Nephron progenitor cell (in vitro differentiated cells): ENCODE results near the gene PHETA1.
A peak's percentile ranks its signal among the peaks of the same experiment; 100 is the strongest.

Experiments used
- DNase-seq: peaks from one replicate; pipeline ENCODE4 v3.0.0; 2021
- H3K27ac Mint-ChIP-seq: 2 replicates; pipeline ENCODE4 v1.8.0; 2021; ENCODE audit warnings: mild to moderate bottlenecking, moderate library complexity, mixed read lengths
- H3K27me3 Mint-ChIP-seq: 2 replicates; pipeline ENCODE4 v1.8.0; 2021; ENCODE audit warnings: mild to moderate bottlenecking, low read depth, mixed read lengths; ENCODE audit not compliant: poor library complexity
- H3K36me3 Mint-ChIP-seq: 2 replicates; pipeline ENCODE4 v1.8.0; 2021; ENCODE audit warnings: low read depth, mixed read lengths
- H3K4me1 Mint-ChIP-seq: 2 replicates; pipeline ENCODE4 v1.8.0; 2021; ENCODE audit warnings: mixed read lengths
- H3K4me3 Mint-ChIP-seq: 2 replicates; pipeline ENCODE4 v1.8.0; 2021; ENCODE audit warnings: mild to moderate bottlenecking, moderate library complexity, mixed read lengths
- H3K9me3 Mint-ChIP-seq: 2 replicates; pipeline ENCODE4 v1.8.0; 2021; ENCODE audit warnings: mild to moderate bottlenecking, moderate library complexity, mixed read lengths
- CTCF ChIP-seq: fragments of 200-600 bp; sonication (generic); IDR thresholded peaks from 2 replicates; pipeline ENCODE4 v1.5.0; 2021; ENCODE audit warnings: antibody characterized with exemption

PHETA1 gene

GRCh38 chr12:111368788-111369495 lies at the start of gene PHETA1:
TSS of gene PHETA1 (minus strand) at chr12:111369095. CDS start at chr12:111363427, 5,668 bp downstream.
- no peak for TF ChIP-seq CTCF
- Mint-ChIP-seq H3K36me3 (peaks cover 21% of the 10 kb centered on the region), H3K27me3 (peaks cover 19% of the 10 kb centered on the region), H3K4me3 (peak within 1 kb of the TSS; percentile 86), H3K4me1 (peaks cover 15% of the 10 kb centered on the region), H3K9me3 (peaks cover 3% of the 10 kb centered on the region), H3K27ac (no peak within 1 kb of the TSS)
- DNase-seq: peak; percentile 96

- peaks cover 4% of the 10 kb centered on the region for H3K4me1 Mint-ChIP-seq
- H3K4me3 Mint-ChIP-seq: no peak overlapping the region
- H3K27me3 Mint-ChIP-seq: no peaks in the 10 kb centered on the region
- H3K27ac Mint-ChIP-seq: no peak overlapping the region
- no peak for DNase-seq
- peaks cover 34% of the 10 kb centered on the region for H3K36me3 Mint-ChIP-seq
- H3K9me3 Mint-ChIP-seq: no peaks in the 10 kb centered on the region
- no peak for TF ChIP-seq CTCF
These were observed 49.6 kb upstream of the PHETA1 start for GRCh38 chr12:111418594-111418880.

- no peak overlapping the region for H3K27ac Mint-ChIP-seq
- H3K4me1 Mint-ChIP-seq: peaks cover 10% of the 10 kb centered on the region
- H3K9me3 Mint-ChIP-seq: no peaks in the 10 kb centered on the region
- H3K36me3 Mint-ChIP-seq: peaks cover 33% of the 10 kb centered on the region
- TF ChIP-seq CTCF: no peak
- no peaks in the 10 kb centered on the region for H3K27me3 Mint-ChIP-seq
- no peak for DNase-seq
- H3K4me3 Mint-ChIP-seq: no peak overlapping the region
These were observed 49.1 kb upstream of the PHETA1 start for GRCh38 chr12:111417784-111418593.

- Mint-ChIP-seq H3K4me1 (peaks cover 17% of the 10 kb centered on the region), H3K27me3 (no peaks in the 10 kb centered on the region), H3K27ac (no peak overlapping the region), H3K36me3 (peaks cover 30% of the 10 kb centered on the region), H3K9me3 (no peaks in the 10 kb centered on the region), H3K4me3 (no peak overlapping the region)
- DNase-seq: no peak
- TF ChIP-seq CTCF: no peak
These were observed 48.4 kb upstream of the PHETA1 start for GRCh38 chr12:111417290-111417689.

GRCh38 chr12:111414711-111415252 lies 45.9 kb upstream of the PHETA1 start:
- no peak overlapping the region for H3K27ac Mint-ChIP-seq
- H3K4me3 Mint-ChIP-seq: no peak overlapping the region
- no peaks in the 10 kb centered on the region for H3K27me3 Mint-ChIP-seq
- H3K9me3 Mint-ChIP-seq: no peaks in the 10 kb centered on the region
- H3K4me1 Mint-ChIP-seq: peaks cover 34% of the 10 kb centered on the region
- peaks cover 16% of the 10 kb centered on the region for H3K36me3 Mint-ChIP-seq
- DNase-seq: no peak
- no peak for TF ChIP-seq CTCF
